HepG2 (cell line): ENCODE measurements around the gene STPG2. TPM values are rescaled to one million over a fixed set of nuclear protein-coding genes. Genes with fewer than 3 reads are reported as not detected.

Experiments
- ATAC-seq: fragments of 200-7000 bp; cut with Tn5 transposase; 3 replicates; pipeline ENCODE4 v1.9.1; 2020; ENCODE audit warnings: mild to moderate bottlenecking, moderate library complexity
- BruUV-seq: library from RNA; stranded (reverse); fragments of 400-500 nt; replicated peaks from 2 replicates; lab custom pipeline; 2021; lab: Mats Ljungman, UMichigan
- CTCF ChIA-PET: fragments of 300-600 bp; formaldehyde crosslinking; extraction: SDS; loops from one replicate; lab custom pipeline; 2021; ENCODE audit warnings: low total read pairs, inconsistent platforms, low intra/inter-chr PET ratio; lab: Yijun Ruan, JAX
- POLR2A ChIA-PET: fragments of 350-600 bp; sonication (Branson Sonifier 250); formaldehyde crosslinking; loops from one replicate; lab custom pipeline; 2020; ENCODE audit warnings: antibody characterized with exemption, inconsistent platforms; lab: Yijun Ruan, JAX
- DNase-seq: peaks from one replicate; pipeline ENCODE4 v3.0.0-alpha.2; 2015; ENCODE audit warnings: low spot score
- FAIRE-seq: peaks from 3 replicates; lab custom pipeline; 2011; peaks lifted over from hg19 to GRCh38; lab: Jason Lieb, UNC
- H2AFZ ChIP-seq: one replicate; pipeline ENCODE4 v1.6.1; 2011; ENCODE audit warnings: low read length, inconsistent platforms
- H3K27ac ChIP-seq: fragments of 300-600 bp; 3 replicates; pipeline ENCODE4 v1.8.0; 2011; ENCODE audit warnings: mixed run types, mild to moderate bottlenecking, mixed read lengths, low read length, inconsistent platforms; ENCODE audit not compliant: insufficient read depth; ENCODE audit errors: extremely low read length
- H3K27me3 ChIP-seq, 2 experiments: fragments of 200-600 bp in 1 of 2; 2 replicates in 1 of 2; 3 replicates in 1 of 2; pipeline versions ENCODE4 v1.6.0 to v1.8.0; 2011; ENCODE audit warnings: low read length in 2 of 2, mild to moderate bottlenecking in 2 of 2, moderate library complexity in 2 of 2, inconsistent platforms in 1 of 2; ENCODE audit not compliant: insufficient read depth in 2 of 2, control insufficient read depth in 1 of 2
- H3K36me3 ChIP-seq, 2 experiments: fragments of 200-600 bp in 1 of 2; replicated peaks in 1 of 2; 2 replicates in 1 of 2; 3 replicates in 1 of 2; pipeline versions ENCODE4 v1.5.1 to v1.8.0; 2011; ENCODE audit warnings: low read length in 2 of 2, inconsistent platforms in 1 of 2; ENCODE audit not compliant: insufficient read depth in 2 of 2, control insufficient read depth in 1 of 2
- H3K4me1 ChIP-seq: 2 replicates; pipeline ENCODE4 v1.5.1; 2012; ENCODE audit warnings: low read length, inconsistent platforms; ENCODE audit not compliant: insufficient read depth
- H3K4me2 ChIP-seq: 2 replicates; pipeline ENCODE4 v1.6.0; 2011; ENCODE audit warnings: low read depth, low read length, inconsistent platforms
- H3K4me3 ChIP-seq, 3 experiments: fragments of 200-600 bp in 1 of 3; sonication (generic), shearing (Covaris generic) in 1 of 3; replicated peaks in 1 of 3; 2 replicates each; pipeline ENCODE4 v1.5.1; 2011 to 2016; ENCODE audit warnings: low read length in 3 of 3, inconsistent platforms in 2 of 3, low read depth in 2 of 3, mild to moderate bottlenecking in 2 of 3, control low read depth in 1 of 3, mixed read lengths in 1 of 3; ENCODE audit not compliant: insufficient read depth in 1 of 3
- H3K79me2 ChIP-seq: one replicate; pipeline ENCODE4 v1.6.1; 2011; ENCODE audit warnings: low read length, inconsistent platforms; ENCODE audit not compliant: insufficient read depth
- H3K9ac ChIP-seq: 2 replicates; pipeline ENCODE4 v1.6.0; 2011; ENCODE audit warnings: mild to moderate bottlenecking, low read depth, low read length, inconsistent platforms; ENCODE audit not compliant: insufficient read depth
- H3K9me3 ChIP-seq: 2 replicates; pipeline ENCODE4 v1.5.1; 2012; ENCODE audit warnings: mild to moderate bottlenecking, low read length
- H4K20me1 ChIP-seq: 2 replicates; pipeline ENCODE4 v1.6.0; 2011; ENCODE audit warnings: inconsistent platforms, mild to moderate bottlenecking, low read length, moderate library complexity; ENCODE audit not compliant: insufficient read depth
- ATF7 ChIP-seq, 2 experiments: fragments of 450-650 bp in 1 of 2; sonication (generic) in 1 of 2; formaldehyde crosslinking in 1 of 2; IDR thresholded peaks; 2 replicates each; pipeline versions ENCODE4 v1.4.0 to v1.6.1; 2016 to 2020; ENCODE audit warnings: antibody characterized with exemption in 1 of 2, mild to moderate bottlenecking in 1 of 2, missing genetic modification reagents in 1 of 2
- BHLHE40 ChIP-seq: IDR thresholded peaks from 2 replicates; pipeline ENCODE4 v1.6.1; 2011; ENCODE audit warnings: low read length, improper control_type of control experiment
- CREB1 ChIP-seq, 2 experiments: fragments of 450-650 bp in 1 of 2; IDR thresholded peaks; 2 replicates each; pipeline ENCODE4 v1.6.1; 2016 to 2017; ENCODE audit warnings: control low read depth in 1 of 2, mild to moderate bottlenecking in 1 of 2, missing compliant biosample characterization in 1 of 2, missing genetic modification characterization in 1 of 2
- KIAA2018 ChIP-seq: sonication (generic); formaldehyde crosslinking; IDR thresholded peaks from 2 replicates; pipeline ENCODE4 v1.5.0; 2020; ENCODE audit warnings: mild to moderate bottlenecking, missing genetic modification reagents, borderline replicate concordance
- NFIB ChIP-seq: sonication (generic); formaldehyde crosslinking; IDR thresholded peaks from 2 replicates; pipeline ENCODE4 v1.9.0; 2021; ENCODE audit warnings: missing genetic modification reagents, mild to moderate bottlenecking, borderline replicate concordance
- ZNF615 ChIP-seq: sonication (generic); formaldehyde crosslinking; IDR thresholded peaks from 2 replicates; pipeline ENCODE4 v1.5.0; 2020; ENCODE audit warnings: mild to moderate bottlenecking, missing genetic modification reagents, borderline replicate concordance
- ZNF761 ChIP-seq: sonication (generic); formaldehyde crosslinking; conservative IDR thresholded peaks from 2 replicates; pipeline ENCODE4 v1.4.0; 2020; ENCODE audit warnings: mild to moderate bottlenecking, missing genetic modification reagents
- WGBS: methylation state at CpG from one replicate; pipeline ENCODE4 v1.1.6; 2017; ENCODE audit warnings: low lambda C conversion rate; 5-methylcytosine and 5-hydroxymethylcytosine counted together
- in situ Hi-C: cut with HindIII; loops from 2 replicates; pipeline ENCODE4 v1.10.0; 2017; ENCODE audit warnings: low pct_unique_long_range_greater_than_20kb; ENCODE audit not compliant: extremely low pct_ligation_motif_present
- intact Hi-C: fragments of 100-400 bp; cut with micrococcal nuclease; formaldehyde crosslinking; loops from one replicate; pipeline ENCODE4 v1.10.0; 2022; ENCODE audit not compliant: unreplicated experiment
- polyA plus RNA-seq, 8 experiments: library from polyadenylated mRNA; depleted of rRNA in 3 of 8; stranded (reverse) in 7 of 8; unstranded in 1 of 8; fragments of >200 nt; fragmentation: Illumina TruSeq in 4 of 8; extraction: Trizol in 4 of 8; gene quantifications; 2 replicates each; pipeline versions ENCODE4 v1.2.1 to v1.2.3, GENCODE V29; 2011 to 2016; ENCODE audit warnings: low read depth in 4 of 8, missing spikeins in 1 of 8, mixed read lengths in 1 of 8; ENCODE audit not compliant: insufficient read depth in 1 of 8
- total RNA-seq, 5 experiments: library from RNA; depleted of rRNA; stranded (reverse); fragments of >200 nt; fragmentation: Illumina TruSeq; extraction: Trizol; gene quantifications; 2 replicates each; pipeline ENCODE4 v1.2.3, GENCODE V29; 2016; ENCODE audit warnings: low read depth in 1 of 5

Gene STPG2
- total and polyA plus RNA-seq, 2 of the 13 experiments (the other 11 are each of a cell fraction or from before 2014, with no cell fraction given): 0.07 TPM; not detected in 1

GRCh38 chr4:97577004-97577403 lies 566.3 kb downstream of the STPG2 start (continued):
- TF ChIP-seq ZNF761 (CRISPR knock-in tag) (no peak), NFIB (CRISPR knock-in tag) (no peak)

GRCh38 chr4:97560009-97560408 lies 583.3 kb downstream of the STPG2 start:
- Histone ChIP-seq H3K27me3 (no peaks in the 10 kb centered on the region), H3K27ac (no peak overlapping the region), H3K36me3 (no peaks in the 10 kb centered on the region), H3K4me2 (no peak overlapping the region), H3K79me2 (no peaks in the 10 kb centered on the region), H3K4me3 (no peak overlapping the region), H3K9me3 (peaks cover 17% of the 10 kb centered on the region), H3K9ac (no peak overlapping the region), H3K4me1 (no peaks in the 10 kb centered on the region), H2AFZ (no peak overlapping the region), H4K20me1 (no peaks in the 10 kb centered on the region)
- FAIRE-seq: no peak
- DNase-seq: no peak
- ChIA-PET POLR2A (no interaction called here), CTCF (no interaction called here)
- TF ChIP-seq CREB1 (IDR thresholded peaks at IDR 0.05) (peak; percentile 54; the same call in 1 of the 2 replicates), CREB1 (CRISPR knock-in tag; IDR thresholded peaks at IDR 0.05) (no peak), BHLHE40 (no peak), ATF7 (IDR thresholded peaks at IDR 0.05) (peak; percentile 85), ATF7 (CRISPR knock-in tag; IDR thresholded peaks at IDR 0.05) (no peak)
- ATAC-seq: no peak
- in situ Hi-C loops: no loop called here
- WGBS: 0% methylated on average over 2 of the region's 2 CpGs
- no TSS peak for BruUV-seq
- intact Hi-C loops: no loop called here

GRCh38 chr4:97558204-97558778 lies 585.0 kb downstream of the STPG2 start:
- Histone ChIP-seq H2AFZ (no peak overlapping the region), H3K9ac (no peak overlapping the region), H3K79me2 (no peaks in the 10 kb centered on the region), H3K9me3 (peaks cover 22% of the 10 kb centered on the region), H3K36me3 (no peaks in the 10 kb centered on the region), H3K27me3 (no peaks in the 10 kb centered on the region), H3K4me2 (no peak overlapping the region), H3K27ac (no peak overlapping the region), H3K4me1 (no peaks in the 10 kb centered on the region), H3K4me3 (no peak overlapping the region), H4K20me1 (no peaks in the 10 kb centered on the region)
- BruUV-seq: no TSS peak
- ChIA-PET CTCF (no interaction called here), POLR2A (no interaction called here)
- ATAC-seq: no peak
- intact Hi-C loops (no loop called here), in situ Hi-C loops (no loop called here)
- DNase-seq: no peak
- 4% methylated on average over 4 of the region's 4 CpGs for WGBS
- FAIRE-seq: no peak
- TF ChIP-seq KIAA2018 (CRISPR knock-in tag) (no peak), ZNF615 (CRISPR knock-in tag) (no peak)
